CD4-positive, alpha-beta memory T cell (primary cell): ENCODE results near the gene CD1B. TPM values are rescaled to one million over a fixed set of nuclear protein-coding genes. Genes with fewer than 3 reads are reported as not detected.
"Not testable (repeated sequence)": the region's sequence is repeated elsewhere in the genome, so short reads cannot be mapped to it uniquely, and the experiment has no call there.

Source experiments
- CTCF ChIA-PET: fragments of 350-600 bp; sonication (Branson Sonifier 250); formaldehyde crosslinking; loops from one replicate; lab custom pipeline; 2021; ENCODE audit warnings: inconsistent platforms; ENCODE audit not compliant: partially characterized antibody; lab: Charles Lee
- POLR2A ChIA-PET: fragments of 350-600 bp; sonication (Branson Sonifier 250); formaldehyde crosslinking; loops from one replicate; lab custom pipeline; 2021; ENCODE audit not compliant: partially characterized antibody; lab: Charles Lee
- DNase-seq, 5 donors: peaks; one replicate each; pipeline versions ENCODE4 v3.0.0 to v3.0.0-alpha.2; 2020 to 2022; ENCODE audit warnings: mixed read lengths in 1 of 5
- H3K27ac ChIP-seq: one replicate; pipeline ENCODE4 v1.7.0; 2013; ENCODE audit warnings: low read depth, low read length
- H3K27me3 ChIP-seq: 2 replicates; pipeline ENCODE4 v1.7.0; 2013; ENCODE audit warnings: mild to moderate bottlenecking, low read length, moderate library complexity; ENCODE audit not compliant: insufficient read depth
- H3K36me3 ChIP-seq: 2 replicates; pipeline ENCODE4 v1.7.0; 2013; ENCODE audit warnings: mild to moderate bottlenecking, low read length, moderate library complexity; ENCODE audit not compliant: insufficient read depth
- H3K4me1 ChIP-seq: 2 replicates; pipeline ENCODE4 v1.7.0; 2013; ENCODE audit warnings: mild to moderate bottlenecking, low read length, moderate library complexity; ENCODE audit not compliant: insufficient read depth
- H3K4me3 ChIP-seq, 2 donors: one replicate each; pipeline ENCODE4 v1.7.0; 2013; ENCODE audit warnings: low read length in 2 of 2, mild to moderate bottlenecking in 1 of 2
- H3K9me3 ChIP-seq, 2 donors: one replicate each; pipeline ENCODE4 v1.7.0; 2013; ENCODE audit warnings: low read length in 2 of 2, control low read depth in 1 of 2; ENCODE audit not compliant: control insufficient read depth in 1 of 2
- H3K27ac Mint-ChIP-seq, 7 donors: one replicate each; pipeline ENCODE4 v1.8.0; 2020 to 2021; ENCODE audit warnings: mixed read lengths in 7 of 7, mild to moderate bottlenecking in 6 of 7, inconsistent platforms in 3 of 7, moderate library complexity in 3 of 7
- H3K27me3 Mint-ChIP-seq, 2 donors: one replicate each; pipeline ENCODE4 v1.8.0; 2020 to 2021; ENCODE audit warnings: mixed read lengths in 2 of 2
- H3K36me3 Mint-ChIP-seq, 2 donors: one replicate each; pipeline ENCODE4 v1.8.0; 2020 to 2021; ENCODE audit warnings: mixed read lengths in 2 of 2, inconsistent platforms in 1 of 2, mild to moderate bottlenecking in 1 of 2
- H3K4me1 Mint-ChIP-seq, 4 donors: one replicate each; pipeline ENCODE4 v1.8.0; 2020 to 2021; ENCODE audit warnings: mixed read lengths in 4 of 4, mild to moderate bottlenecking in 1 of 4
- H3K4me3 Mint-ChIP-seq, 8 donors: one replicate each; pipeline ENCODE4 v1.8.0; 2020 to 2021; ENCODE audit warnings: mixed read lengths in 8 of 8, mild to moderate bottlenecking in 7 of 8, moderate library complexity in 6 of 8, inconsistent platforms in 3 of 8
- H3K9me3 Mint-ChIP-seq, 8 donors: one replicate each; pipeline ENCODE4 v1.8.0; 2020 to 2021; ENCODE audit warnings: mixed read lengths in 8 of 8, mild to moderate bottlenecking in 5 of 8, inconsistent platforms in 3 of 8, moderate library complexity in 1 of 8
- intact Hi-C: fragments of 100-400 bp; cut with micrococcal nuclease; formaldehyde crosslinking; loops from one replicate; pipeline ENCODE4 v1.15.1; 2023
- polyA plus RNA-seq, 2 donors: library from polyadenylated mRNA; unstranded; fragments of 300-500 nt; fragmentation: Illumina TruSeq; gene quantifications; one replicate each; pipeline ENCODE4 v1.2.3, GENCODE V29; 2021
- total RNA-seq, 2 experiments: library from RNA; stranded (reverse); gene quantifications; one replicate each; pipeline ENCODE4 v1.2.3, GENCODE V29; 2021

Gene CD1B
- total and polyA plus RNA-seq, 4 experiments from 2014 or later = not detected

DNA sequence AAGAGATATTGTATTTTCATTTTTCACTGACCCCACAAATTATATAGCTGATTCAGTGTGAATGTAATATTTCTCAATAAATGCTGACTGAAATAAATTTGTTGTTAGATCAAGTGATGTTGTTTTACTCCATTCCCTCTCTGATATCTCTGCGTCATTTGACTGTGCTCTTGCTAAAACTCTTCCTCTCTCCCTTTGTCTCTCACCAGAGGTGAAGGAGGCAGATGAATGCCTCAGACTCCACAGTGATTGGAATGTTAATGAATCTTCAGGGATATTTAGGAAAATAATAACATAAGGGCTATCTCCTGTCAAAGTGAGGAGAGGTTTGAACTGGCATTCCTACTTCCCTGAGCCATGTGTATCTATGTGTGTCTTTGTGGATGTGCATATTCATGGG is 26.1 kb upstream of the CD1B start:
- Mint-ChIP-seq H3K27me3 (peaks cover 30% of the 10 kb centered on the region in 2 donors), H3K4me1 (no peaks in the 10 kb centered on the region), H3K27ac (no peak overlapping the region), H3K4me3 (no peak overlapping the region), H3K36me3 (no peaks in the 10 kb centered on the region), H3K9me3 (peaks cover 0 to 3% (median 0%) of the 10 kb centered on the region in 8 donors)
- DNase-seq = no peak
- H3K27me3 ChIP-seq = no peaks in the 10 kb centered on the region
- ChIA-PET CTCF (no interaction called here), POLR2A (no interaction called here)
- no peak overlapping the region for H3K27ac ChIP-seq
- no peaks in the 10 kb centered on the region for H3K36me3 ChIP-seq
- H3K4me1 ChIP-seq = no peaks in the 10 kb centered on the region
- intact Hi-C loops = no loop called here
- no peaks in the 10 kb centered on the region for H3K9me3 ChIP-seq
- H3K4me3 ChIP-seq = no peak overlapping the region

- H3K4me1 ChIP-seq = no peaks in the 10 kb centered on the region
- intact Hi-C loops = no loop called here
- CTCF ChIA-PET = no interaction called here
- POLR2A ChIA-PET = no interaction called here
- Mint-ChIP-seq H3K27me3 (peaks cover 30% of the 10 kb centered on the region in 2 donors), H3K9me3 (peaks cover 0 to 3% (median 0%) of the 10 kb centered on the region in 8 donors), H3K36me3 (no peaks in the 10 kb centered on the region), H3K27ac (no peak overlapping the region), H3K4me3 (no peak overlapping the region), H3K4me1 (no peaks in the 10 kb centered on the region)
- H3K36me3 ChIP-seq = no peaks in the 10 kb centered on the region
- H3K27me3 ChIP-seq = no peaks in the 10 kb centered on the region
- H3K27ac ChIP-seq = no peak overlapping the region
- DNase-seq = no peak
- H3K9me3 ChIP-seq = no peaks in the 10 kb centered on the region
- no peak overlapping the region for H3K4me3 ChIP-seq
Observed at GRCh38 chr1:158356616-158357015, 25.3 kb upstream of the CD1B start.

DNA sequence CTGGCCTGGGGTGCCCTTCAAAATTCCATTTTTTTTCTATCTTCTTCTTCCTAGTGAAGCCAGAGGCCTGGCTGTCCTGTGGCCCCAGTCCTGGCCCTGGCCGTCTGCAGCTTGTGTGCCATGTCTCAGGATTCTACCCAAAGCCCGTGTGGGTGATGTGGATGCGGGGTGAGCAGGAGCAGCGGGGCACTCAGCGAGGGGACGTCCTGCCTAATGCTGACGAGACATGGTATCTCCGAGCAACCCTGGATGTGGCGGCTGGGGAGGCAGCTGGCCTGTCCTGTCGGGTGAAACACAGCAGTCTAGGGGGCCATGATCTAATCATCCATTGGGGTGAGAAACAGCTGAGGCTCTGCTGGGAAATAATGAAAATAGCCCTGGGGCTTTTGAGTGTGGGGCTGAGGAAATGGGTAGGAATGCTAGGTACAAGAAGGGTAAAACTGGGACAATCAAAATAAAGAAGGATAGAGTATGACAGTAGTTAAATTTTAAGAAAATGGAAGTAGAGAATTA is 24.5 kb upstream of the CD1B start:
- intact Hi-C loops = no loop called here
- DNase-seq = no peak
- H3K27me3 Mint-ChIP-seq = peaks cover 30% of the 10 kb centered on the region in 2 donors

GRCh38 chr1:158354255-158354654 is 22.9 kb upstream of the CD1B start:
- POLR2A ChIA-PET = no interaction called here
- Histone ChIP-seq H3K9me3 (no peaks in the 10 kb centered on the region), H3K4me1 (no peaks in the 10 kb centered on the region), H3K36me3 (no peaks in the 10 kb centered on the region), H3K27me3 (no peaks in the 10 kb centered on the region), H3K4me3 (no peak overlapping the region), H3K27ac (no peak overlapping the region)
- no peaks in the 10 kb centered on the region for H3K36me3 Mint-ChIP-seq
- no peaks in the 10 kb centered on the region for H3K9me3 Mint-ChIP-seq
- CTCF ChIA-PET = no interaction called here
- H3K4me1 Mint-ChIP-seq = no peaks in the 10 kb centered on the region
- H3K4me3 Mint-ChIP-seq = no peak overlapping the region
- no peak for DNase-seq
- H3K27me3 Mint-ChIP-seq = peaks cover 30% of the 10 kb centered on the region in 2 donors
- no peak overlapping the region for H3K27ac Mint-ChIP-seq
- intact Hi-C loops = no loop called here

More for the DNA sequence above, 24.5 kb upstream of the CD1B start:
- H3K27ac ChIP-seq = no peak overlapping the region
- Mint-ChIP-seq H3K4me3 (no peak overlapping the region), H3K4me1 (no peaks in the 10 kb centered on the region), H3K36me3 (no peaks in the 10 kb centered on the region), H3K27ac (no peak overlapping the region), H3K9me3 (peaks cover 0 to 3% (median 0%) of the 10 kb centered on the region in 8 donors)
- no peaks in the 10 kb centered on the region for H3K36me3 ChIP-seq
- POLR2A ChIA-PET = no interaction called here
- H3K27me3 ChIP-seq = no peaks in the 10 kb centered on the region
- H3K4me1 ChIP-seq = no peaks in the 10 kb centered on the region
- H3K9me3 ChIP-seq = no peaks in the 10 kb centered on the region
- CTCF ChIA-PET = no interaction called here
- no peak overlapping the region for H3K4me3 ChIP-seq

DNA sequence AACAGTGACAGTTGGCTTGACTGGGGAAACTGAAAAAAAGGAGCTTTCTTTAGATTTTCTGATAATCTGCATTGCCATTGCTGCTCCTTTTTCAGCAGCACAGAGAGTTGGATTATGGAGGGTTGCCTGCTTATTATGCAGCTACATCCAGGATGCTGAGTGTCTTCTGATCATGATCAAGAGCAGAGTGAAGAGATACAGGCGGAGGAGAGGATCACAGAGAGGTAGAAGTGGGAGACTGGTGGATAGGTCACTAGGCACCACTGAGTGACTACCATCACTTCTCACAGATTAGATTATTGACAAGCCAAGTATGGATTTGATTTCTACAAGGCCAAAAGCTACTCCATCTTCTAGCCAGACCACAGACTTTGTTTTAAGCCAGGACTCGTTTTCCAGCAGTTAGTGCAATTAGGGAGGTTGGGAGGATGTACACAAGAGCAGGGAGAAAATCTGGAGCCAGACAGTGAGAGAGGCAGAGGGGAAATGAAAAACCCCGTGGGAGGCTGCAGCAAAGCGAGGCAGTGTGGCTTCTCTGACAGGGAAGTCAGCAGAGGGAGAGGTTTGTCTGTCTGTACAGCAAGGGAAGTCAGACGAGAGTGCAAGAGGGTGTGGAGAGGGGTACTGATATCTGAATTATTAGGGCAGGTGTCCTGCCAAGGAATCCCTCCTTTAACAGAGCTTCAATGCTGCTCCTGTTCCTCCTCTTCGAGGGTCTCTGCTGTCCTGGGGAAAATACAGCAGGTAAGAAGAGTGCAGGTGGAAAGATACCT is 22.2 kb upstream of the CD1B start, which contains the start of gene CD1E:
CD1E (plus strand) TSS at position 592 of the 773 bp plus-strand sequence; CDS start at position 687, 95 bp downstream.
- Mint-ChIP-seq H3K27ac (peak within 1 kb of the TSS in 1 of 7 donors; percentile 34), H3K4me3 (no peak within 1 kb of the TSS), H3K36me3 (no peaks in the 10 kb centered on the region), H3K9me3 (no peaks in the 10 kb centered on the region), H3K4me1 (no peaks in the 10 kb centered on the region), H3K27me3 (peaks cover 29 to 30% of the 10 kb centered on the region in 2 donors)
- ChIA-PET CTCF (no interaction called here), POLR2A (no interaction called here)
- no peak for DNase-seq
- intact Hi-C loops = no loop called here
- Histone ChIP-seq H3K27me3 (no peaks in the 10 kb centered on the region), H3K27ac (no peak within 1 kb of the TSS), H3K36me3 (no peaks in the 10 kb centered on the region), H3K4me1 (no peaks in the 10 kb centered on the region), H3K4me3 (no peak within 1 kb of the TSS), H3K9me3 (no peaks in the 10 kb centered on the region)

GRCh38 chr1:158348946-158349345 is 17.6 kb upstream of the CD1B start:
- H3K4me3 Mint-ChIP-seq, DNase-seq, H3K9me3 Mint-ChIP-seq, intact Hi-C loops, H3K36me3 Mint-ChIP-seq, H3K4me1 Mint-ChIP-seq, H3K36me3 ChIP-seq, H3K4me3 ChIP-seq, CTCF ChIA-PET, H3K27ac Mint-ChIP-seq, H3K27me3 Mint-ChIP-seq, H3K4me1 ChIP-seq, H3K9me3 ChIP-seq, H3K27me3 ChIP-seq, POLR2A ChIA-PET, H3K27ac ChIP-seq: not testable (repeated sequence)

DNA sequence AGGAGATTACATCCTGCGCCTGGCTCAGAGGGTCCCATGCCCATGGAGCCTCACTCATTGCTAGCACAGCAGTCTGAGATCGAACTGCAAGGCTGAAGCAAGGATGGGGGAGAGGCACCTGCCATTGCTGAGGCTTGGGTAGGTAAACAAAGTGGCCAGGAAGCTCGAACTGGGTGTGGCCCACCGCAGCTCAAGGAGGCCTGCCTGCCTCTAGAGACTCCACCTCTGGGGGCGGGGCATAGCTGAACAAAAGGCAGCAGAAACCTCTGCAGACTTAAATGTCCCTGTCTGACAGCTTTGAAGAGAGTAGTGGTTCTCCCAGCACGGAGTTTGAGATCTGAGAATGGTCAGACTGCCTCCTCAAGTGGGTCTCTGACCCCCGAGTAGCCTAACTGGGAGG is 5.1 kb upstream of the CD1B start:
- H3K9me3 ChIP-seq, H3K27me3 ChIP-seq, H3K36me3 Mint-ChIP-seq, H3K4me3 ChIP-seq, H3K27ac ChIP-seq, H3K4me3 Mint-ChIP-seq, intact Hi-C loops, H3K36me3 ChIP-seq, POLR2A ChIA-PET, H3K27ac Mint-ChIP-seq: not testable (repeated sequence)
- peaks cover 9 to 19% (median 14%) of the 10 kb centered on the region in 4 donors for H3K4me1 Mint-ChIP-seq
- peaks cover 12% of the 10 kb centered on the region for H3K4me1 ChIP-seq
- CTCF ChIA-PET = interaction anchor here (0.6 kb wide), 1 partner anchor 142 kb away, joined by 4 read pairs; no protein-coding TSS in a partner anchor
- peaks cover 15 to 16% of the 10 kb centered on the region in 2 donors for H3K27me3 Mint-ChIP-seq
- peaks cover 2 to 29% (median 9%) of the 10 kb centered on the region in 8 donors for H3K9me3 Mint-ChIP-seq
- peak in 1 of 5 donors; percentile 2 for DNase-seq
